ENCODE measurements around the gene C11orf71.
A peak's percentile ranks its signal among the peaks of the same experiment; 100 is the strongest.

Gene C11orf71, protein sequence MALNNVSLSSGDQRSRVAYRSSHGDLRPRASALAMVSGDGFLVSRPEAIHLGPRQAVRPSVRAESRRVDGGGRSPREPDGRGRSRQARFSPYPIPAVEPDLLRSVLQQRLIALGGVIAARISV
- 13.4 to 32.1 reads per million in 2 donors for total RNA-seq

DNA sequence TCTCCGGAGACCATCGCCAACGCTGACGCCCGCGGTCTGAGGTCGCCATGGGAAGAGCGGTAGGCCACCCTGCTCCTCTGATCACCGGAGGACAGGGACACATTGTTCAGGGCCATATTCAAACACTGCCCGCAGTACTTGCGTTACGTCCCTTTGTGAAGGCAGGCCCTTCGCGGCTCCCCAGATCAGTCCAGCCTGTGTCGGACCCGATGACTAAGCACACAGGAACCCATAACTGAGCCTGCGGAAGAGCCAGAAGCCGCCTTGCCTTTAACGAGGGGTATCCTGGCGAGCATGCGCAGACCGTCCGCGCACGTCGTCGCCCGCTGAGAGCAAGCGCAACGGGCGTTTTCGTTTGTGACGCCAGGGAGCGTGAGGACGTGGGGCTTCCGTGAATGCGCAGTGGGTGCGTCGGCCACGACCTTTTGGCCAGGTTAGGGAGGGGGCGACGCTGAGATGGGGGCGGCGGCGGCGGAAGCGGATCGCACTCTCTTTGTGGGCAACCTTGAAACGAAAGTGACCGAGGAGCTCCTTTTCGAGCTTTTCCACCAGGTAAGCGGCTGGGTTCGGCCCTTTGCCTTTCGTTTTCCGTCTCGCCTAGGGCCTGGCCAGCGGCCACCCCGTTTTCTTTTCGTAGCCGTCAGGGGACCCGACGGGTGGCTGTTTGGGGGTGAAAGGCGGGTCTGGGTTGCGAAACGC lies at the start of gene C11orf71, which contains the start of gene RBM7:
Gene C11orf71, minus strand, starts transcription at position 296 of the 699 bp plus-strand sequence. Its CDS starts 180 bp downstream, at position 116.
Gene RBM7, plus strand, starts transcription at position 451 of the 699 bp plus-strand sequence. Its CDS starts 6 bp downstream, at position 457.
- DNase-seq, result peak; percentile 96 to 99 (median 97)

DNA sequence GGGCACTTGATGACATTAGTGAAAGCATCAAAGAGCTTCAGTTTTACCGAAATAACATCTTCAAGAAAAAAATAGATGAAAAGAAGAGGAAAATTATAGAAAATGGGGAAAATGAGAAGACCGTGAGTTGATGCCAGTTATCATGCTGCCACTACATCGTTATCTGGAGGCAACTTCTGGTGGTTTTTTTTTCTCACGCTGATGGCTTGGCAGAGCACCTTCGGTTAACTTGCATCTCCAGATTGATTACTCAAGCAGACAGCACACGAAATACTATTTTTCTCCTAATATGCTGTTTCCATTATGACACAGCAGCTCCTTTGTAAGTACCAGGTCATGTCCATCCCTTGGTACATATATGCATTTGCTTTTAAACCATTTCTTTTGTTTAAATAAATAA lies 49.5 kb upstream of the C11orf71 start:
- no peak for DNase-seq

DNA sequence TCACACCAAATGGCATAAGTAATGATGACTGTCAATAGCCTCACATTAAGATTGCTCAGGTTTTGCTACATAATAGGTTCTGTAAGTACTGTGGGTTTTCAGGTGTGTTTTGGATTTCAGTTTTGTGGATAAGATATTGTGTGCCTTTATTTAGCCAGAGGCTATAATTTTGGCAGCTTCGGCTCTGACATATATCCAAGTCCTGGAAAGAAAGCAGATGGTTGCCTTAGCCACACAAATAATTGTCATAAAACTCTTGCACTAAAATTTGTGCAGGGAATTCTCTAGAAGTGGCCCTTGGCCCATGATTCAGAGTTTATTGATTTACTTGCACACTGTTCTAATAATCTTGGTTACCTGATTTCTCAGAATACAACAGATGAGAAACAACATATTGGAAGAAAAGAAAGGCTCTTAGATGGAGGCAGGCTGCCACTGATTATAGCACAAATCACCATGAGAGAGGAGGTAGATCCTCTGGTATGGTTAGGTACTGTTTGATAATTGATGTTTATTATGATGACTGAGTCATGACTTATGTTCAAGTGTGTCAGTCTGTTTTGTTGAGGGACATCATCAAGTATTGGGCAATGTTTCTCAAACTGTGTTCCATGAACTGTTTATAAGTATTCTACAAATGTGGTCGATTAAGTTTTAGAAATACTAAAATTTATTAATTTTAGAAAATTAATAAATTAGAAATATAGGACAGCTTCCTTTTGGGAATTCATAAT lies 48.6 kb upstream of the C11orf71 start:
- no peak for DNase-seq

DNA sequence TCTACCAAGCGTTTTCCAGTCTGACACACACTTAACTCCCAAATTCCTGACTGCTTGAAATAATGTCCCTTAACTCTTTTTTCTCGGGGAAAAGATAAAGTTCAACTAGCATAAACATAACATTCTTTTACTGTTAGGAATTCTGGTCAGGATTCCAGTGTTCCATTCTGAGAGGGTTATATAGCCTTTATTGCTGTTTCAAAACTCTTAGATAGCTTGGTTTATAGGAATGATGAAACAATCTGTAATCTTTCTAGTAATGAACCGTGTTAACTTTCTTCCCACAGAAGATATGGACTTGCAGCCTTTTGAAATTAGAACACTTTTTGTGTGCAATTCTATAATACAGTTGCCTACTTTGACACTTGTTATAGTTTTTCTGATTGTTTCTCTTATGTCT lies 47.6 kb upstream of the C11orf71 start:
- DNase-seq, result no peak

DNA sequence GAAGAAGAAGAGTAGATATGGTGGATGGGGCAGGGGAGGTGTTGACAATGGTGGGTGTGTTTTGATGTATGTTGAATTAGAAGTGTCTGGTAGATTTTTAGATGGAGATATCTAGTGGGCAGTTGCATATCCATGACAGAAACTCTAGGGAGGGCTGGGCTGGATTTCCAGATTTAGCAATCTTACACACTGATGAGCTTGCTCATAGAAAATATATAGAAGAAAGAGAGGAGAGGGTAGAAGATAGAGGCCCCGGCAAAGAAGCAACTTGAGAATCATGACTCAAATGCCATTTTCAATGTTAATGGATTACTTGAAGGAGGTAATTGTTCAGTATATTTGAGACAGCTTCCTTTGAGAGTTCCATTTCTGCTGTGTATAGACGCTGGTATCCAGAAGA lies 47.1 kb upstream of the C11orf71 start:
- no peak for DNase-seq

DNA sequence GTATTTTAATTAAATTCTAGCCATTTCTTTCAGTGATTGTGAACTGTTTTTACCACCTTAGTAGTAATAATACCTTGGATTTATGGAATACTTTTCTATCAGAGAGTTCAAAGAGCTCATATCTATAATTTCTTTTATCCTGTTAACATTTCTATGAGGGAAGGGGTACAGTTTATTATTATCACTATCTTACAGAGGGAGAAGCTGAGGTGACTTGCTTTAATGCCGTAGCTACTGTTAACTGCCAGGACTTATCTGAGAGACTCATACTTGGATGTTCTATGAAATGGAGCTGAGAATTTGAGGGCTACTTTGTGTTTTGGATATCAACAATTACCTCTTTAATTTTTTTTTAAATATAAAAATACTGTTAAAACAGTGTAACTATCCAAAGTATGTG lies 42.2 kb upstream of the C11orf71 start:
- DNase-seq, result no peak

DNA sequence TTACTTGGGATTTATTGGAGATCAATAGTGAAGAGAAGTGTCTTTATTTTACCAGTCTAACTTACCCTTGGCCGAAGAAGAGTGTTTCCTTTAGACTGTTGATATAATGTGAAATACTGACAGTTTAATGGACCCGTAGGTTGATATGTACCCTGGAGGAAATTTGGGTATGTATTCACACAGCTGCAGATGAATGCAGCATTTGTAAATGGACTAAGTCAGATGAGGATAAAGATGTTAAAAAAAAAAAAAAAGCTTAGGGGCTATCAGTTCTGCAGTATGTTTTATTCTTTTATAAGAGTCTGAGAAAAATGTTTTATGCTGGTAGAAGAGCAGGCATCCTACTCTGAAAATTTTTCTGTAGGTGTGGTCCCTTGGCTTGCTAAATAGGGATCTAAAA lies 41.6 kb upstream of the C11orf71 start:
- no peak for DNase-seq

DNA sequence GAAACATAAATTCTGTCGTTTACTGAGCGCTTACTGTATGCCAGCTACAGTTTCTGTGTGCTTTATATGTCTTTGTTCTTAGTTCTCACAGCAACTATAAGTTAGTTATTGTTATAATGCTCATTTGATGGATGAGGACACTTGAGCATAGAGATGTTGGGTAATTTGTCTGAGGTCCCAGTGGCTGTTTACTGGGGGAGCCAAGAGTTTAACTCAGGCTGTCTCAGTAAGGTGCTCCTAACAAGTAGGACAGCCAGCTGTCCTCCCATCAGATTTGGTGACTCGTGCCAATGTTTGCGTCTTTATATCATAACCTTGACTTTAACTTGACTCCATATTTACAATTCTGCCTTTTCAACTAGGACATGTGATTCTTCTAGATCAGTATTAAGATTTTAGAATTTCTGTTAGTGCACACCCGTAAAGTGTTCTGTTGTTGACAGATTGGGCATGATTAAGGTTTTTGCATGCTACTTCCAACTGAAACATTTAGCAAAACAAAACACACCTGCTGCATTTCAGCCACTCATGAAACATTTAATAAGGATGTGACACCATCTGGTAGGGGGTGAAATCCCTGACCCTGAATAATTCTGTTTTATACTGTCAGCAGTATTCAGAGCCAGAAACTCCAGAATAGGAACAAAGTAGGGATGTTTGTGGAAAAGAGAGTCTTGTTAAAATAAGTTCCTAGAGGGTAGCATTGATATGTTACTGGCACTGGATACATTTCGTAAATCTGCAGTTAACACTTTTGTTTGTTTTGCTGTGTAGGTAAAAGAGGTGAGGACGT lies 40.9 kb upstream of the C11orf71 start:
- DNase-seq, result no peak

DNA sequence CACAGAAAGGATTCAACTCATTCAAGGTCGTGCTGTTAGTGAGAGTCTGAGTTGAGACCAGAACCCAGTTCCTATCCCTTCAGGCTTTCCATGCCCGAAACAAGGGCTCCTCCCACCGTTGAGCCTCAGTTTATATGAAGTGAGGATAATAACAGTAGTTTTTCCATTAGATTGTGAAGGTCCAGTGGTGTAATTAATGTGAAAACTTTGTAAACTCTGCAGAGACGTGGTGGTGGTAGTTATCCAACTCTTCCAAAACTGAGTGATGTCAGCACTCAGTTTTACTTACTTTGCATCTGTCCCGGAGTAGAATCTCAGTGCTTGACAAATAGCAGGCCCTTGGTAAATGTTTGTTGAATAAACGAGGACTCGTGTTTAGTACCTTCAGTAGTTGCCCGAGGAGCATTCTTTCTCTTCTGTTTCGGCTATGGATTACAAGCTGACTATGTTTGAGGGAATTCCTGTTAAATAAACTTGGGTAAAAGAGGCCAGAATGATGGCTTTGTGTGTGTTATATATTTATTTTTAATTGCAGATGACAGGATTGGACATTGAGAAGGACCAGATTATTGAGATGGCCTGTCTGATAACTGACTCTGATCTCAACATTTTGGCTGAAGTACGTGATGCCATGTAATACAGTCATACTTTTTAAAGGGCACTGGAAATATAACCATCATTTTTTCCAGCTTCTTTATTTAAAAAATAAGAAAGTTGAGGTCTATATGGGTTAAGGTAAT lies 40.0 kb upstream of the C11orf71 start:
- no peak for DNase-seq

DNA sequence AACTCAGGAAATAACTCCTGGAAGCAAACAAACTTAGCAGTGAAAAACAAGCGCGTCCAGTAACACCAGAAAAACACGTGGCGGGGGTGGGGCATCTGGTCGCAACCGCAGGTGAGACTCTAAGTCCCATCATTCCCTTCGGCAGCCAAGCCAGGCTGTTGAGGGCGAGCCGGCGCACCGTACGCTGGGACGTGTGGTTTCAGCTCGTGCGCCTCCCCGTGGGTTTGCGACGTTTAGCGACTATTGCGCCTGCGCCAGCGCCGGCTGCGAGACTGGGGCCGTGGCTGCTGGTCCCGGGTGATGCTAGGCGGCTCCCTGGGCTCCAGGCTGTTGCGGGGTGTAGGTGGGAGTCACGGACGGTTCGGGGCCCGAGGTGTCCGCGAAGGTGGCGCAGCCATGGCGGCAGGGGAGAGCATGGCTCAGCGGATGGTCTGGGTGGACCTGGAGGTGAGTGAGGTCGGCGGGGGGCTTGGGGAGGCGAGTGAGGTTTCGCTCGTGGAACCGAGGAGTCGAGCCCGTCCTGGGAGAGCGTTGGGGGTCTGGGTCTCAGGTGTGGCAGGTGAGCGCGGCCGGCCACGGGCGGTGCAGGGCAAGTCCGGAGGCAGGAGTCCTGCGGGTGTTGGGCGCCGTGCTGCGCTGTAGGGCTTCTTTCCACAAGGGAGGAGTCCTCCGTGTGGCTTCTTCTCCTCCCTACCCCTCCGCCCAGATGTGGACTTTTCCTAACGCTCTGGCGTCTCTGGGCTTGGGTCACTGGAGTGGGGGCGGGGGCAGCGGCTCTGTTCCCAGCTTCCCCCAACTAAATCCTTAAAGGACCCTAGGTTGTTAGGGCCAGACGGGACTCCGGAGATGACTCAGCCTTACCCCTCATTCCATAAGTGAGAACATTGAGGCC lies 39.2 kb upstream of the C11orf71 start, which contains the start of gene REXO2:
Gene REXO2, plus strand, starts transcription at position 239 of the 892 bp plus-strand sequence. Its CDS starts 62 bp downstream, at position 301.
- peak; percentile 86 to 97 (median 92) for DNase-seq

DNA sequence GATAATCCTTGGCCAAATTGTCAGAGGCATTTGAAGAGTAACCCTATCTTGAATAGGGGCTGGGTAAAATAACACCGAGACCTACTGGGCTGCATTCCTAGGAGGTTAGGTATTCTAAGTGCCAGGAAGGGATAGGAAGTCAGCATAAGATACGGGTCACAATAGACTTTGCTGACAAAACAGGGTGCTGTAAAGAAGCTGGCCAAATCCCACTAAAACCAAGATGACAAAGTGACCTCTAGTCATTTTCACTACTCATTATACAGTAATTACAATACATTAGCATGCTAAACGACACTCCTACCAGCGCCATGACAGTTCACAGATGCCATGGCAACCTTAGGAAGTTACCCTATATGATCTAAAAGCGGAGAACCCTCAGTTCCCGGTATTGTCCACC lies 38.0 kb upstream of the C11orf71 start:
- DNase-seq, result no peak

DNA sequence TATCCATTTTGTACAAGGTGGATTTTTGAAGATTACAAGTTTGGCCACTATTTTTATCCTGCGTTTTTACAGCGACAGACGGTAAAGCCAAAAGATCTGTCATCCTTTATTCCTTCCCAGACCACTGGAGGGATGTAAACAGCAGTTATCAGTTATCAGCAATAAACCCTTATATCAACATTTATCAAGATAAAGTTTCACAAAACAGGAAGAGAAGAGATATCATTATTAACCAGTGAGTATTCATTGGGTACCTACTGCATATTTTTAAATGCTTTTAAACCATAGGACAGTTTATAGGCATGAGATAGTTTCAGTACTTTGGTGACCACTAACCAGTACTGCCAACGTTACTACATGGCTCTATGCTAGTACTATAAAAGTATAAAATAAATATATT lies 33.1 kb upstream of the C11orf71 start:
- no peak for DNase-seq

DNA sequence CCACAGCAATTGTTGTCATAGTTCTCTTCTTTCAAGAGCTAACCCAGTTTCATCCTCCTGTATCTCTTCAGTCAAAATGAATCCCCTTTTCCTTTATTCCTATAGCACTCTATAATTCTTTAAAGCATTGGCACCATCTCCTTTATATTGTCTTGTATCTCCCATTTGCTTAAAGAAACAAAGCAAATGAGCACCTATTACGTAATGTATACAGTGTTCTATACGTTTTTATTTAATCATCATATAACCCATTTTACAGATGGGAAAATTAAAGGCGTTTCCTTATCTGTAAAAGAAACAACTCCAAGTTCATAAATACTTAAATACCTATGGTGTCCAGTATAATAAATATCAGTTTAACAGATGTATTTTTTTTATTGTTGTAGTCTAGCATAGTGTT lies 32.6 kb upstream of the C11orf71 start:
- DNase-seq, result no peak

DNA sequence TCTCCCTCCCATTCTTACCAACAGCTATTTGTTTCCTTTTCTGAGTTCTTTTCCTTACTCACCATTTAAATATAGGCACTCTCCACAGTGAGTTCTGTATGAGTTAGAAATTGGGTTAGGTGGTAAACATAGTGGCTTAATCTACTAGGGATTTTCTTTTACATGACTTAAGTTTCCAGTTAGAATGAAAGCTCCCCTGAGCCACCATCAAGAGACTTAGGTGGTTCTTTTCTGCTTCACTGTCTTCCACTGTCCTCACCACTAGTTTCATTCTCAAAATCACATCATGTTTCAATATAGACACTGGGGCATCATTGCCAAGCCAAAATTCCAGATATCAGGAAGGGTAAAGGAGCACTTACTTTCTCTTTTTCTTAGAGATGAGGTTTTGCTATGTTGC lies 30.0 kb upstream of the C11orf71 start:
- no peak for DNase-seq

DNA sequence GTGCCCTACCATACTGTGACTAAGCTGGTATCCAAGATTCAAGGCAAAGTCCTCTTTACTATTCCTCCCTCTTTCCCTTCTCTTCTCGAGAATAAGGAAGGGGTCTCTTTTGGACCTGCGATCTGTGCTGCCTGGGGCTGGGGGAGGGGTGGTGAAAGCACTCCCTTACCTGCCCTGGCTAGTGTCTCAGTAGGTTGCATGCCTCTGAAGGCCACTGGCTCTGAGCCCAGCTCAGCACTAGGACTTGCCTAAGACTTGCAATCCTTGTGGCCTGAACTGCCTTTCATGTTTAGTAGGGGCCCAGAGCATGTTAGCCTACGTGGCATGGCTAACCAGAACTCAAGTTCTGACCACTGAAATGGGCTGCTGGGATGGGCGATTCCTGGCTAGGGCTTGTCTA lies 26.0 kb upstream of the C11orf71 start:
- DNase-seq, result no peak

DNA sequence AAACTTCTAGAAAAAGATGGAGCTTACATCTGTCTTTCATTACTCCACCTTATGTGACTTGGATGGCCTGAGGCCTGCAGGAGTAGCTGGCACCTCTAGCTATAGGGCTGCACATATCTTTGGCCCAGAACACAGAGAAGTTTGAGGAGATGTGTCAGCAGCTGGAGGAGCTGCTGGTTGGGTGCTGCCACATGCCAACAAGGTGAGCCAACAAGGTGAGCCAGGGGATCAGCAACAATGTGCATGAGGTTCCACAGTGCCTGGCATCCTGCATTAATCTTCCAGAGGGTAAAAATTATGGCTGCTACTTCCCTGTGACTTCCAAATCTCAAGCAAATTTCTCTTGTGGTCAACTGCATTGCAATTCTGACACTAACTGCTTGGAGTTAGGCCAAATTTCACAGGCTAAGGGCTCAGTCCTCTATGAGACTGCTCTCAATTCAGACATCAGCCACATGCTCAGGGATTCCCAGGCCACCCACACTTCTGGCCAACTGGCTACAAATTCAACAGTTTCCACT lies 16.2 kb upstream of the C11orf71 start:
- no peak for DNase-seq

DNA sequence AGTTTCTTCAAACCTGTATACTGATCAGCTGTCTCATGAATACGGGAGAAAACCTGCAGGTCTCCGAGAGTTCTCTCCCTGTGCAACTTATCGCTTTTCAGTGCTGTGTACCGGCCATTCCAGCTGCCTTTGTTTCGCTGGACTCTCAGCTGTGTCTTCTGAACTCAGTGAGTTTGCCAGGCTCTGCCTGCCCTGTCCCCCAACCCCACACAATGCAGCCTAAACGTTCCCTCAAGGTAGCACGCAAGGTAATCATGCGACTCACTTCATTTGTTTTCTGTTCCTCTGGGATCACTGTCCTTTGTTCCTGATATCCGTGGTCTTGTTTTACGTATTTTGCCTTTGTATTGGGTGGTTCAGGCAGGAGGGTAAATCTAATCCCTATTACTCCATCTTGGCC lies 13.6 kb upstream of the C11orf71 start:
- no peak for DNase-seq

DNA sequence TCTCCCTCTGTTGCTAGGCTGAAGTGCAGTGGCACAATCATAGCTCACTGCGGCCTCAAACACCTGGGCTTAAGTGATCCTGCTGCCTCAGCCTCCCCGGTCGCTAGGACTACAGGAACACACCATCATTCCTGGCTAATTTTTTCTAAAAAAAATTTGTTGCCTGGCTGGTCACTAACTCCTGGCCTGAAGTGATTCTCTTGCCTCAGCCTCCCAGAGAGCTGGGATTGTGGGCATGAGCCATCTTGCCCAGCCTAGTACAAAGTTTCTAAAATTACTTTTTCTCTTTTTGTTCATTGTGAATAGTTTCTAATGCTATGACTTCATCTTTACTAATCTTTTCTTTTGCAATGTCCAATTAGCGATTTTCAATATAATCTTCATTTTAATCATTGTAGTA lies 12.6 kb upstream of the C11orf71 start:
- no peak for DNase-seq

DNA sequence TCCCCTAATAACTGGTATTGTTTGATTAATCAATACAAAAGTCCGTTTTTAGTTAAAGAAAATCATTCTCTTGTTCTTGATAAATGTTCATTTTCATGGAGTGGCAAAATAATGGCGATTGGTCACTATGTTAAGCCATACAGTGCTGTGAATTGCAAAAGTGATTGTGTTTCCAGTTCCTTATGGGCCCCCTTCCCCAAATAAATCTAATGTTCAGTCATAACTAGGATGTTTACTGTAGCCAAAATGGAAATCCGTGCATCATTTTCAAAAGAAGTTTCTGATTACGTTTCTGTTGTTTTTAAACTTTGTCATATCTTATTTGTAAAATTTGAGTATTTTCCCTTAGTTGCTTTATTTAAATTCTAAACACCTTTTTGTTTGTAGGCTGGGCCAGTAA lies 1.0 kb upstream of the C11orf71 start:
- DNase-seq, result peak in 1 of 5 experiments; percentile 26

DNA sequence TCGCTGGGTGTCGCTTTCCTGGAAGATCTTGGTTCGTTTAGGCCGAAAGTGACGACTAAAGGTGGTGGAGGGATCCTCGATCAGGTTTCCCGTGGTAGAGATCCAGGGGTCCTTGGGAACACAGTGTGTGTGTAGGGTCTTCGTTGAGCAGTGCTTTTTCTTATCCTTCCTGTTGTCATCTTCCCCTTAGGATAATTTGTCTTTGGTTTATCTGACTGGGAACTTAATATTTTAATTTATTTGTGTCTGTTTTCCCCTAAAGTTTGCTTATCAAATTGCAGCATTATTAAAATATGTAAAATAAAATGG lies 558 bp upstream of the C11orf71 start:
- DNase-seq, result no peak

Measured in T-helper 2 cell (primary cell).